DND-41 (cell line): ENCODE measurements around the gene IDUA.

Experiments
- ATAC-seq: fragments of 200-7000 bp; cut with Tn5 transposase; 3 replicates; pipeline ENCODE4 v1.9.1; 2021; ENCODE audit warnings: low read depth; ENCODE audit not compliant: insufficient read depth
- DNase-seq: peaks from one replicate; pipeline ENCODE4 v3.0.0-alpha.2; 2020
- H2AFZ ChIP-seq: 2 replicates; pipeline ENCODE4 v1.6.0; 2012; ENCODE audit warnings: low read depth, low read length
- H3K27ac ChIP-seq: 2 replicates; pipeline ENCODE4 v1.5.1; 2012; ENCODE audit warnings: low read length, inconsistent platforms
- H3K27me3 ChIP-seq: fragments of 200-600 bp; sonication (generic); 2 replicates; pipeline ENCODE4 v1.6.0; 2012; ENCODE audit warnings: low read length, mild to moderate bottlenecking, inconsistent platforms; ENCODE audit not compliant: insufficient read depth, poor library complexity
- H3K36me3 ChIP-seq: 2 replicates; pipeline ENCODE4 v1.5.1; 2012; ENCODE audit warnings: low read length, inconsistent platforms; ENCODE audit not compliant: insufficient read depth
- H3K4me1 ChIP-seq: 2 replicates; pipeline ENCODE4 v1.5.1; 2012; ENCODE audit warnings: mild to moderate bottlenecking, low read length; ENCODE audit not compliant: insufficient read depth
- H3K4me2 ChIP-seq: 2 replicates; pipeline ENCODE4 v1.6.0; 2012; ENCODE audit warnings: mild to moderate bottlenecking, moderate library complexity, low read length, inconsistent platforms; ENCODE audit not compliant: insufficient read depth
- H3K4me3 ChIP-seq, 2 experiments: fragments of 200-600 bp in 1 of 2; shearing (Covaris generic) in 1 of 2; 2 replicates each; pipeline ENCODE4 v1.5.1; 2012 to 2016; ENCODE audit warnings: inconsistent platforms in 2 of 2, low read length in 2 of 2, mild to moderate bottlenecking in 2 of 2, low read depth in 1 of 2, moderate library complexity in 1 of 2
- H3K79me2 ChIP-seq: 2 replicates; pipeline ENCODE4 v1.6.0; 2012; ENCODE audit warnings: low read length, inconsistent platforms; ENCODE audit not compliant: insufficient read depth
- H3K9ac ChIP-seq: 2 replicates; pipeline ENCODE4 v1.6.0; 2012; ENCODE audit warnings: low read depth, mild to moderate bottlenecking, inconsistent platforms, low read length, moderate library complexity
- H3K9me3 ChIP-seq: 2 replicates; pipeline ENCODE4 v1.5.1; 2012; ENCODE audit warnings: low read length, moderate library complexity, mild to moderate bottlenecking, inconsistent platforms; ENCODE audit not compliant: insufficient read depth, severe bottlenecking
- H4K20me1 ChIP-seq: 2 replicates; pipeline ENCODE4 v1.6.0; 2012; ENCODE audit warnings: low read length; ENCODE audit not compliant: insufficient read depth
- EZH2 ChIP-seq: IDR thresholded peaks from 3 replicates; pipeline ENCODE4 v1.6.1; 2012; ENCODE audit warnings: borderline replicate concordance, low read depth, mild to moderate bottlenecking, moderate library complexity, low read length, inconsistent platforms; ENCODE audit not compliant: severe bottlenecking
- TF ChIP-seq, protein P1 (sequence below): IDR thresholded peaks from 2 replicates; pipeline ENCODE4 v1.5.1; 2012; ENCODE audit warnings: borderline replicate concordance, low read length, moderate library complexity, mild to moderate bottlenecking; ENCODE audit not compliant: poor library complexity, severe bottlenecking; ENCODE audit errors: extremely low read depth

The IDUA gene

DNA sequence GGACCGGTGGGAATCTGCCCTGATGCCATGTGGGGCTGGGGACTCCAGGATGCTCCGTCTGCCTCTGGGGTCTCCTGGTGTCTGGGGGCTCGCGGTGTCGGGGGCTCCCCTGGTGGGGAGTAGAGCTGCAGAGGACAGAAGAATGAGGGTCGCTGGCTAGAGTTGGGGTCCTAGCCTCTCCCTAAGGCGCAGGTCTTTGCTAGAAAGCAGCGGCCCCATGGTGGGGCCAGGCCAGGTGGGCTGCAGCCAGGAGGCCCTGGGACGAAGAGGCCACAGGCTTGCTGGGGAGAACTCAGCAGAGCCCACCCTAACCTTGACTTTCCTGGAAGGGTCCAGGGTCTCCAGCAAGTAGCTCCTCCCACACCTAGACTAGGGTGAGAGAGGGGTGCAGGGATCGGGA is 46.0 kb downstream of the IDUA start:
- ATAC-seq, result no peak
- Histone ChIP-seq H3K27ac (no peak overlapping the region), H3K36me3 (no peaks in the 10 kb centered on the region), H3K27me3 (no peaks in the 10 kb centered on the region), H3K4me1 (no peaks in the 10 kb centered on the region), H4K20me1 (peaks cover 6% of the 10 kb centered on the region; the same call in 1 of the 2 replicates), H2AFZ (no peak overlapping the region), H3K9ac (no peak overlapping the region), H3K4me3 (no peak overlapping the region), H3K79me2 (no peaks in the 10 kb centered on the region), H3K4me2 (no peak overlapping the region), H3K9me3 (no peaks in the 10 kb centered on the region)
- no peak for DNase-seq
- TF ChIP-seq EZH2, result no peak
- TF ChIP-seq, protein P1, sequence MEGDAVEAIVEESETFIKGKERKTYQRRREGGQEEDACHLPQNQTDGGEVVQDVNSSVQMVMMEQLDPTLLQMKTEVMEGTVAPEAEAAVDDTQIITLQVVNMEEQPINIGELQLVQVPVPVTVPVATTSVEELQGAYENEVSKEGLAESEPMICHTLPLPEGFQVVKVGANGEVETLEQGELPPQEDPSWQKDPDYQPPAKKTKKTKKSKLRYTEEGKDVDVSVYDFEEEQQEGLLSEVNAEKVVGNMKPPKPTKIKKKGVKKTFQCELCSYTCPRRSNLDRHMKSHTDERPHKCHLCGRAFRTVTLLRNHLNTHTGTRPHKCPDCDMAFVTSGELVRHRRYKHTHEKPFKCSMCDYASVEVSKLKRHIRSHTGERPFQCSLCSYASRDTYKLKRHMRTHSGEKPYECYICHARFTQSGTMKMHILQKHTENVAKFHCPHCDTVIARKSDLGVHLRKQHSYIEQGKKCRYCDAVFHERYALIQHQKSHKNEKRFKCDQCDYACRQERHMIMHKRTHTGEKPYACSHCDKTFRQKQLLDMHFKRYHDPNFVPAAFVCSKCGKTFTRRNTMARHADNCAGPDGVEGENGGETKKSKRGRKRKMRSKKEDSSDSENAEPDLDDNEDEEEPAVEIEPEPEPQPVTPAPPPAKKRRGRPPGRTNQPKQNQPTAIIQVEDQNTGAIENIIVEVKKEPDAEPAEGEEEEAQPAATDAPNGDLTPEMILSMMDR, result no peak

DNA sequence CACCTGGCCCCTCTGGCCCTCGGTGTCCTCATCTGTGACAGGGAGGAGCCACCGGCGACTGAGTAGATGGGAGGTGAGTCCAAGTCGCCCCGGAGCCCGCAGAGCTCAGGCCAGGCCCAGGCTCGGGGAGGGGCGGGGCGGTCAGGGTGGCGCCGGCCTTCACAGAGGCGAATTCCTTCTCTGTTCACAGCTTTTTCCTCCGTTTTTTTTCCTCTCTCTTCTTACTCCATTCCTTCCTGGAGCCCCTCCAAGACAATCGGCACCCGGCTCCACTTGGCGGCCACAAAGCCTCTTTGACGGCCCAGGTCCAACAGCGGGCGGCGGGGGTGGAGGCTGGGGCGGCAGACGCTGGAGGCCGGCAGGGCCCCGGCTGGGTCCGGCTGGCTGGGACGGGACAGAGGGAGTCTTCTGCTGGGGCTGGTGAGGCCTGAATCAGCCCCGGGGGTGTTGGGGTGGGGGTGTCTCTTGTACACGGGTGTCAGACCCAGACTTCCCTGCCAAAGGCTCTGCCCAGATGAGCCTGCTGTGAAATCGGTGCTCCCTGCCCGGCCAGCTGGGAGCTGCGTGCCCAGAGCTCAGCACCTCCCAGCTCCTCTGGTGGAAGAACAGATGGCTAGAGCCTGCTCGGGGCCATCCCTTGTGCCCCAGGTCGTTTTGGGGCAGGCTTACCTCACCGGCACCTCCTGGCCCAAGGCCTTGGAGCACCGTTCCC is 47.2 kb downstream of the IDUA start:
- Histone ChIP-seq H2AFZ (no peak overlapping the region), H3K4me2 (no peak overlapping the region), H3K79me2 (no peaks in the 10 kb centered on the region), H3K4me1 (no peaks in the 10 kb centered on the region), H3K9ac (no peak overlapping the region), H3K9me3 (no peaks in the 10 kb centered on the region), H3K4me3 (no peak overlapping the region), H4K20me1 (peaks cover 6% of the 10 kb centered on the region; the same call in 1 of the 2 replicates), H3K27ac (no peak overlapping the region), H3K27me3 (no peaks in the 10 kb centered on the region), H3K36me3 (no peaks in the 10 kb centered on the region)
- DNase-seq (no peak), ATAC-seq (no peak)
- no peak for TF ChIP-seq EZH2
- TF ChIP-seq, protein P1, result no peak

DNA sequence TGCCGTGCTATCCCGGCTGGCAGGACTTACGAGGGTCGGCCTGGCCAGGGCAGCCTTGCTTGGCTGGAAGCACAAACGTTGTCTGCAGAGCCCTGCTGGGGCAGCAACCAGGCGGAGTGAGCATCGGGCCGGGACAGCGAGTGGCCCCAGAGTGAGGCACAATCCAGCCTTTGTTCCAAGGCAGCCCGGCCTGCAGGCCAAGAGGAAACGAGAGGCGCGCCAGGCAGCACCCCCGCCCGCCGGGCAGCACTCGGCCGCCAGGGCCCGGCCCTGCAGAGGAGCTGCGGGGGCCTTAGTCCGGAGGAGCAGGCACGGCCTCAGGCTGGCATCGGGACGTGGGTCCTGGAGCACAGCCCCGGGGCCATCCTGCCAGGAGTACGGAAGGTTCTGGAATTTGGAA is 48.7 kb downstream of the IDUA start:
- Histone ChIP-seq H3K4me2 (no peak overlapping the region), H3K4me1 (no peaks in the 10 kb centered on the region), H3K27me3 (no peaks in the 10 kb centered on the region), H3K27ac (no peak overlapping the region), H3K9me3 (no peaks in the 10 kb centered on the region), H2AFZ (no peak overlapping the region), H4K20me1 (peaks cover 6% of the 10 kb centered on the region; the same call in 1 of the 2 replicates), H3K9ac (no peak overlapping the region), H3K36me3 (no peaks in the 10 kb centered on the region), H3K4me3 (no peak overlapping the region), H3K79me2 (no peaks in the 10 kb centered on the region)
- DNase-seq, result no peak
- TF ChIP-seq, protein P1, result no peak
- TF ChIP-seq EZH2, result no peak
- no peak for ATAC-seq

GRCh38 chr4:1036095-1036494 is 49.3 kb downstream of the IDUA start:
- ATAC-seq, result no peak
- Histone ChIP-seq H4K20me1 (peaks cover 6% of the 10 kb centered on the region; the same call in 1 of the 2 replicates), H3K79me2 (no peaks in the 10 kb centered on the region), H3K4me3 (no peak overlapping the region), H3K27me3 (no peaks in the 10 kb centered on the region), H3K27ac (no peak overlapping the region), H3K36me3 (no peaks in the 10 kb centered on the region), H2AFZ (no peak overlapping the region), H3K4me2 (no peak overlapping the region), H3K9ac (no peak overlapping the region), H3K4me1 (no peaks in the 10 kb centered on the region), H3K9me3 (no peaks in the 10 kb centered on the region)
- no peak for DNase-seq
- TF ChIP-seq EZH2, result no peak
- TF ChIP-seq, protein P1, result no peak
